Skeletal muscle satellite cell (primary cell): ENCODE data around the gene BST2.

ENCODE experiments used
- H3K27me3 ChIP-seq: 2 replicates; pipeline ENCODE4 v1.7.0; 2013; ENCODE audit warnings: low read length; ENCODE audit not compliant: control insufficient read depth, insufficient read depth
- H3K36me3 ChIP-seq: 2 replicates; pipeline ENCODE4 v1.7.0; 2013; ENCODE audit warnings: mild to moderate bottlenecking, control low read depth, low read length; ENCODE audit not compliant: insufficient read depth
- H3K4me1 ChIP-seq: 2 replicates; pipeline ENCODE4 v1.7.0; 2013; ENCODE audit warnings: low read length; ENCODE audit not compliant: control insufficient read depth, insufficient read depth
- H3K4me2 ChIP-seq: 2 replicates; pipeline ENCODE4 v1.7.0; 2013; ENCODE audit warnings: mild to moderate bottlenecking, low read length
- H3K4me3 ChIP-seq: 2 replicates; pipeline ENCODE4 v1.7.0; 2013; ENCODE audit warnings: low read length
- H3K9ac ChIP-seq: 2 replicates; pipeline ENCODE4 v1.7.0; 2013; ENCODE audit warnings: mild to moderate bottlenecking, low read depth, low read length, moderate library complexity
- H3K9me3 ChIP-seq: replicated peaks from 2 replicates; pipeline ENCODE4 v1.7.0; 2013; ENCODE audit warnings: mild to moderate bottlenecking, control low read depth, low read length

The BST2 gene

DNA sequence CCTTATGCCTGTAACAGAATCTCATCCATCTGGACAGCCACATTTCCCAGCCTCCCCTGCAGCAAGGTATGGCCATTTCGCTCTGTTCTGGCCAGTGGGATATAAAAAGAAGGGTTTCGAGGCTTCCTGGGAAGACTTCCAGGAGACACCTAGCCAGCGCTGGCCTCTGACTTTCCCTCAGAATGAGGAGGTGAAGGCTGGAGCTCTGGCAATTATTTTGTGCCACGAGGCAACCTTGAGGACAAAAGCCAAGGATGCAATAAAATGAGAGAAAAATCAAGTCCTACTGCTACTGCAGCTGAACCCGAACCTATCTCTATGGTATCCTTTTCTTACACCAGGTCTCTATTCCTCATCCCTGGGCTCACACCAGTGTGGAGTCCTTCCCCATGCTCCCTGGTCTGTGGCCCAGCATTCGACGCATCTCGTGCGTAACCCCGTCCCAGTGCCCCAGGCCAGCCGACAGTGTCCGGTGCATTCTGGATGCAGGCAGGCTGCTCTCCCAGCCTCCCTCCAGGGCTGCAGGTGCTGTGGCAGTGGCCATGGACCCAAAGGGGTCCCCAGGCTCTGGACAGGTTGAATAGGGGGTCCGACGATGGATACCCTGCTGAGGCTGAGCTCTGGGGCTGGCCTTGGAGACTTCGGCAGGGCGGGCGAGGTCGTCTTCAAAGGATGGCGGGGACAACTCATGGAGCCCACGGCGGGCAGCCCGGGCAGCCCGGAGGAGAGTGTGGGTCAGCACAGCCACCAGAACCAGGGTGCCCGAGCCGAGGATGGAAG lies 30.9 kb upstream of the BST2 start:
- Histone ChIP-seq H3K9ac (no peak overlapping the region), H3K4me2 (no peak overlapping the region), H3K4me3 (no peak overlapping the region), H3K36me3 (no peaks in the 10 kb centered on the region), H3K9me3 (peaks cover 1% of the 10 kb centered on the region), H3K4me1 (no peaks in the 10 kb centered on the region), H3K27me3 (peaks cover 4% of the 10 kb centered on the region)

DNA sequence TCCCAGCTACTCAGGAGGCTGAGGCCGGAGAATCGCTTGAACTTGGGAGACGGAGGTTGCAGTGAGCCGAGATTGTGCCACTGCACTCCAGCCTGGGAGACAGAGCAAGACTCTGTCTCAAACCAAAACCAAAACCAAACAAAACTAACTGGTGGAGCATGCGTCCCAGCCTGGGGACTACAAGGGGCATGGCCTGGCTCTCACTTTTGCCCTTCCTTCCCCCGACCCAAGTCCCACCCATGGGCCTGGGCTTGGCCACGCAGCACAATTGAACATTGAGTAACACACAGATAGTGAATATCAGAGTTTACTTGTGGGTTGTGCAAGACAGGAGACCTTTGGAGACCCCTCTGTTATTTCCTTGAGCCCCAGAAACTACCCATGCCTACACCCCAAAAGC lies 29.8 kb upstream of the BST2 start:
- H3K9me3 ChIP-seq: no peaks in the 10 kb centered on the region
- H3K4me1 ChIP-seq: no peaks in the 10 kb centered on the region
- no peak overlapping the region for H3K4me3 ChIP-seq
- no peak overlapping the region for H3K9ac ChIP-seq
- H3K36me3 ChIP-seq: no peaks in the 10 kb centered on the region
- no peak overlapping the region for H3K4me2 ChIP-seq
- H3K27me3 ChIP-seq: peaks cover 4% of the 10 kb centered on the region

DNA sequence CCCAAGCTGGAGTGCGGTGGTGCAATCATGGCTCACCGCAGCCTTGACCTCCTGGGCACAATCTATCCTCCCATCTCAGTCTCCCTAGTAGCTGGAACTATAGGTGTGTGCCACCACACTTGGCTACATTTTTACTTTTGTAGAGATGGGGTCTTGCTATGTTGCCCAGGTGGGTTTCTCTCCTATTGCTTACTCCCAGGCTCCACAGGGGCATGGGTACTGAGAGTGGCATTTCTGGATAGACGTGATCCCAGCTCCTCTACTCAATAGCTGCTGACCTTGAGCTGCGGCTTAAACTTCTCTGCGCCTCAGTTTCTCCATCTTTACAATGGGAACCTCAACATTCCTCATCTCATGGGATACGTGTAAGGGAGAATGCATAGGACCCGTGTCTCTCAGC lies 26.0 kb upstream of the BST2 start:
- H3K36me3 ChIP-seq: no peaks in the 10 kb centered on the region
- H3K4me3 ChIP-seq: no peak overlapping the region
- no peaks in the 10 kb centered on the region for H3K9me3 ChIP-seq
- H3K9ac ChIP-seq: no peak overlapping the region
- H3K27me3 ChIP-seq: peaks cover 7% of the 10 kb centered on the region
- H3K4me1 ChIP-seq: no peaks in the 10 kb centered on the region
- H3K4me2 ChIP-seq: no peak overlapping the region

DNA sequence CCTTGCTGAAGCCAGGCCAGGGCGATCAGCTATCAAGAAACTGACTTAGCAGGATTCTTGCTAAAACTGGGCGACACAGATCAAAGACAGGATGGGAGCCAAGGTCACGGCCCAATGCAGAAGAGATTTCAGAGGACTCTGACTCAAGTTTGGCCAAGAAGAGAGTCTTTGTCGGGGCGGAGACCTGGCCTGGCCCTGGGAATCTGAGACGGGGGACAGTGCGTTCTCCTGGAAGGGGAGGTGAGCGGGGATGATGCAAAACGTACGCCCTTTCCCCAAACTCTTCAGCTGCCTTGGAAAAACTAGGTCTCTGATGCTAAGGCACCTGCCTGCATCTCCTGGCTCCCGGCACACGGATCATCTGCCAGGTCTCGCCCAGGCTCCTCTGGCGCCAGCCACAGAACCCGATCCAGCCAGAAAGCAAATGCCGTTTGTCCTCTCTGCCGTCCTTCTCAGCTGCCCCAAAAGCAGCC lies 24.2 kb upstream of the BST2 start:
- no peak overlapping the region for H3K9ac ChIP-seq
- H3K27me3 ChIP-seq: peaks cover 7% of the 10 kb centered on the region
- no peaks in the 10 kb centered on the region for H3K36me3 ChIP-seq
- no peak overlapping the region for H3K4me3 ChIP-seq
- H3K9me3 ChIP-seq: no peaks in the 10 kb centered on the region
- H3K4me2 ChIP-seq: peak overlapping the region; percentile 33
- no peaks in the 10 kb centered on the region for H3K4me1 ChIP-seq

DNA sequence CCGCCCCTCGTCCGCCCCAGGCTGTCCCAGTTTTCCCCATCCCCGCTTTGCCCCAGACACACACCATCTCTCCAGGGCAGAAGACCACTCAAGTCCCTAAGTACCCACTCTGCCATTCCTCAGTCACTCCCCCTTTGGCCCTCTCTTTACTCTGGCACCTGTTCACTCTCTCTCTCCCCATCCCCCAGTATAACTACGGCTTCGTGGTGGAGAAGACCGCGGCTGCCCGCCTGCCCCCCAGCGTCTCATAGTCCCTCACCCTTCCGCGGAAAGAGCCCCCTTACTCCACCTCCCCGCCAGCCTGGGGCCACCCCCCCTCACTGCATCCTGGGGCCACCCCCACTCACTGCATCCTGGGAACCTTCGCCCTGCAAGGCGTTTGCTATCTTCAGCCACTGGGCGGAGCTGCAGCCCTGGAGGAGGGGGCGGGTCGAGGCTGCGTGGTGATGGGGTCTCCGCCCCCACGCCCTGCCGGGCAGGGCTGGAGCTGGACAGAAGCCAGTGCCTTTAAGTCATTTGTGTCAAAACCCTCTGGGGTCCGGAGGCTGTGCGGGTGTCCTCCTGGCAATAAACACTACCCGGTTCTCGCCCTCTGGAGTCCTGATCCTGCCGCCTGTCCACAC lies 19.4 kb upstream of the BST2 start:
- Histone ChIP-seq H3K9me3 (no peaks in the 10 kb centered on the region), H3K9ac (no peak overlapping the region), H3K4me3 (no peak overlapping the region)

DNA sequence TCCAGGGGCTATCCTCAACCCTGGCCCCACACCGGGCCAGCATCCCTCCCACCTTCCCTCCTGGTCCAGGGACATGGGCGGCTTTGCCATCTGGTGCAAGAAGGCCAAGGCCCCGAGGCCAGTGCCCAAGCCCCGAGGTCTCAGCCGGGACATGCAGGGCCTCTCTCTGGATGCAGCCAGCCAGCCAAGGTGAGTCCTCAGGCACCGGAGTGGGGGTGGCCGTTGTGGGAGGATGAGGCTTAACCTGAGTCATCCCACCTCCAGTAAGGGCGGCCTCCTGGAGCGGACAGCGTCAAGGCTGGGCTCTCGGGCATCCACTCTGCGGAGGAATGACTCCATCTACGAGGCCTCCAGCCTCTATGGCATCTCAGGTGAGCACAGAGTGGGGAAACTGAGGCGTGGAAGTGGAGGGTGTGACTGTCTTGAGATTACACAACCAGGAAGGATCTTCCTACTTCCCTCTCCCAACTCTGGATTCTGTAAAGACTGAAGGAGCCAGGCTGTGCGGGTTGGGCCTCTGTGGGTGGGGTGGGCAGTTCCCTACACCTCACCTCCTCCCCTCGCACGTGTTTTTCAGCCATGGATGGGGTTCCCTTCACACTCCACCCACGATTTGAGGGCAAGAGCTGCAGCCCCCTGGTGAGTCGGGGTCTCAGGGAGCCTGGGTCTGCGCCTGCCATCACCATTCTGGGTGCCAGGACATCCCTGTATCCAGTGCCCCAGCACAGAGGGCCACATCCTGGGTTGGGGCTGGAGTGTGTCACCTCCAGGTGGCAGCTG lies 18.2 kb upstream of the BST2 start:
- H3K4me3 ChIP-seq: no peak overlapping the region
- H3K4me1 ChIP-seq: peaks cover 11% of the 10 kb centered on the region
- H3K27me3 ChIP-seq: no peaks in the 10 kb centered on the region
- peaks cover 5% of the 10 kb centered on the region for H3K36me3 ChIP-seq
- H3K9ac ChIP-seq: no peak overlapping the region
- H3K9me3 ChIP-seq: no peaks in the 10 kb centered on the region
- H3K4me2 ChIP-seq: no peak overlapping the region

More for the DNA sequence above, 19.4 kb upstream of the BST2 start:
- no peak overlapping the region for H3K4me2 ChIP-seq
- peaks cover 4% of the 10 kb centered on the region for H3K27me3 ChIP-seq
- peaks cover 5% of the 10 kb centered on the region for H3K36me3 ChIP-seq
- H3K4me1 ChIP-seq: peaks cover 5% of the 10 kb centered on the region

DNA sequence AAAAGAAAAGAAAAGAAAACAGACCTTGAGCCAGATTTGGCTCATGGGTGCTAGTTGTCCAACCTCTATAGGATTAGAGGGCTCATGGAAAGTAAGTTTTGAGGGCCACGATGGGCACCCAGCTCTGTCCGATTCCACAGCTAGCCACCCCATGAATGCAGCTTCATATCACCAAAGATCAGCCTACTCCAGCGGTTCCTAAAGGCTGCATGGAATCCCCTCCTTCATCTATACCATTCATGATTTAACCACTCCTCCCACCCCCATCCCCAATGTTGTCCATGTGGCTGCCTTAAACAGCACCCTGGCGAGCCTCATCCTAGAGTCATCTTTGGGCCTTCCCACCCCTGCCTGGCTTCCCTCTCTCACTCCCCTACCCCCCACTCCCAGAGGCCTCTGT lies 16.5 kb upstream of the BST2 start:
- Histone ChIP-seq H3K4me1 (peaks cover 11% of the 10 kb centered on the region), H3K36me3 (peaks cover 5% of the 10 kb centered on the region), H3K4me2 (no peak overlapping the region), H3K9me3 (no peaks in the 10 kb centered on the region), H3K27me3 (no peaks in the 10 kb centered on the region), H3K4me3 (no peak overlapping the region), H3K9ac (no peak overlapping the region)

DNA sequence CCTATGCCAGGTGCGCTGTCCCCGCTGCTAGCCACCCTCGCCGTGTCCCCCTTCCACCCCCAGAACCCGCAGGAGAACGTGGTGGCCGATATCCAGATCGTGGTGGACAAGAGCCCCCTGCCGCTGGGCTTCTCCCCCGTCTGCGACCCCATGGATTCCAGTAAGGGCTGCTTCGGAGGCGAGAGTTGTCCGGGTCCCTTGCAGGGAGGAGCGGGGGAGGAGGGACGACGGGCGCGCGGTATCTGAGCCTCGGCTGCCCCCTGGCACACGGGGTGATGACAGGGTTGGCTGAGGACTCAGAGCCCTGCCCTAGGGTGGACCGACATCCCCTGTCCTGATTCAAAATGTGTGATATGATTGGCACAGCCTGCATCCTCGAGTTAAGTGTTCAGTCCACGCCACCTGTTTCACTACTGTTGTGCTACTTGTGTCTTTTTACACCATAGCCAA lies 15.1 kb upstream of the BST2 start:
- H3K9ac ChIP-seq: peak overlapping the region; percentile 71
- peaks cover 11% of the 10 kb centered on the region for H3K4me1 ChIP-seq
- H3K27me3 ChIP-seq: peaks cover 3% of the 10 kb centered on the region
- peak overlapping the region; percentile 99 for H3K4me2 ChIP-seq
- peaks cover 5% of the 10 kb centered on the region for H3K36me3 ChIP-seq
- H3K9me3 ChIP-seq: no peaks in the 10 kb centered on the region
- peak overlapping the region; percentile 98 for H3K4me3 ChIP-seq

DNA sequence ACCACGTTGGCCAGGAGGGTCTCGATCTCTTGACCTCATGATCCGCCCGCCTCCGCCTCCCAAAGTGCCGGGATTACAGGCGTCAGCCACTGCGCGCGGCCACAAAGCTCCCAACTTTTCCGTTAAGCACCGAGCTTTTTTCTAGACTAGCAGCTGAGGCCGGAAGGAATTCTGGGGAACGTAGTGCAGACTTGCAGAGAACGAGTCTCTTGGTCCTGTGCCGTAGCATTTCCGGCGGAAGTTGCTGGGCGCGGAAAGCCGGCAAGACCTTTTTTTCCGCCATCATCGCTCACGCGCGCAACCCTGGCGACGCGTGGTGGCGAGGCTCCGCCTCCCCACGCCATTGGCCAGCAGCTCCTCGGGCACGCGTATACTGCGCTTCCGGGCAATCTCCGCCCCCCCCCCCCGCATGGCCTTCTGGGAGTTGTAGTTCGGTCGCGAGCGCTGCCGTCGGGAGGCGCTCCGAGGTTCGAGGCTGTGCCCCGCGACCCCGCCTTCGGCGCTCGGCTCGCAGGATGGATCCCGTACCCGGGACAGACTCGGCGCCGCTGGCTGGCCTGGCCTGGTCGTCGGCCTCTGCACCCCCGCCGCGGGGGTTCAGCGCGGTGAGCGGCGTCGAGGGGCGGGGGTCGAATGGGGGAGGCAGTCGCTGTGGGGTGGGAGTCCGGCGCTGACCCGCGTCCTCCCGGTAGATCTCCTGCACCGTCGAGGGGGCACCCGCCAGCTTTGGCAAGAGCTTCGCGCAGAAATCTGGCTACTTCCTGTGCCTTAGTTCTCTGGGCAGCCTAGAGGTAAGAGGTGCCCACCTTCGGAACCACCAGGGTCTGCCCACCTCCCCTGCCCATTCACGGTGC lies 14.4 kb upstream of the BST2 start, which contains the start of gene MVB12A:
TSS of gene MVB12A (plus strand) at position 427 of the 854 bp plus-strand sequence. CDS start at position 516, 89 bp downstream.
- H3K4me2 ChIP-seq: peak within 1 kb of the TSS; percentile 99
- H3K4me3 ChIP-seq: peak within 1 kb of the TSS; percentile 98
- H3K4me1 ChIP-seq: peaks cover 11% of the 10 kb centered on the region
- peaks cover 6% of the 10 kb centered on the region for H3K27me3 ChIP-seq
- H3K36me3 ChIP-seq: peaks cover 5% of the 10 kb centered on the region
- no peaks in the 10 kb centered on the region for H3K9me3 ChIP-seq
- H3K9ac ChIP-seq: peak within 1 kb of the TSS; percentile 71

DNA sequence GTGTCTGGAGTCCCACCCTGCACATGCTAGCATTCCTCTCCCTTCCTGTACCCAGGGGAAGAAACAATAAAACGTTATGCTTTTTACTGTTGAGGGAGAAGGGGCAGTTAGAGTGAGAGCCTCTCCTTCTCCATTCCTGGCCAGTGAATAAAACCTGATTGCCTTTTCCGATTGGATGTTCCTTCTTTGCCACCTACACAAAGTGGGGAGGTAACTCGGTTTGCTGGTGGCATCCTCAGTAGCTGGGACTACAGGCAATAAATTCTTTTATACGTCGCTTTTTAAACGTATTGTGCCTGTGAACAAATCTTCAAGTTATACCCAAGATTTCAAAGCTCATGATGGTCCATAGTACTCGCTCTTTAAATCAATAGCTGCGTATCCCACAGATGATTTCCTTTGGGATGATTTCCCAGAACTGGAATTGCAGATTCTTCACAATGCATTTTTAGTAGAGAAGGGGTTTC lies 13.8 kb upstream of the BST2 start:
- Histone ChIP-seq H3K4me1 (peaks cover 11% of the 10 kb centered on the region), H3K4me3 (peak overlapping the region; percentile 69), H3K4me2 (peak overlapping the region; percentile 80), H3K9ac (peak overlapping the region; percentile 67), H3K36me3 (peaks cover 4% of the 10 kb centered on the region), H3K9me3 (no peaks in the 10 kb centered on the region), H3K27me3 (peaks cover 8% of the 10 kb centered on the region)
